Measurements from ENCODE around the gene CCDC174. TPM values are rescaled to one million over a fixed set of nuclear protein-coding genes. Genes with fewer than 3 reads are reported as not detected.

The CCDC174 gene
- total RNA-seq, 3 donors from 2014 or later: 20.0 to 29.8 (median 27.9) TPM

GRCh38 chr3:14621093-14621492, 30.5 kb upstream of the CCDC174 start:
- no peak for ATAC-seq

GRCh38 chr3:14622368-14622767, 29.2 kb upstream of the CCDC174 start:
- intact Hi-C loops (cut with DNase I, micrococcal nuclease): no loop called here
- no peak for ATAC-seq
- Histone ChIP-seq H3K4me1 (ENCODE audit: low read depth) (no peaks in the 10 kb centered on the region), H3K4me3 (no peak overlapping the region), H3K36me3 (ENCODE audit: low read depth) (no peaks in the 10 kb centered on the region), H3K9me3 (no peaks in the 10 kb centered on the region)
- DNase-seq: no peak
- no peak for TF ChIP-seq CTCF (IDR thresholded peaks at IDR 0.05)

More at GRCh38 chr3:14621093-14621492, 30.5 kb upstream of the CCDC174 start:
- Histone ChIP-seq H3K9me3 (no peaks in the 10 kb centered on the region), H3K36me3 (ENCODE audit: low read depth) (no peaks in the 10 kb centered on the region), H3K4me1 (ENCODE audit: low read depth) (no peaks in the 10 kb centered on the region), H3K4me3 (no peak overlapping the region)
- no peak for DNase-seq
- TF ChIP-seq CTCF (IDR thresholded peaks at IDR 0.05): no peak
- intact Hi-C loops (cut with DNase I, micrococcal nuclease): no loop called here

- no peak for TF ChIP-seq CTCF (IDR thresholded peaks at IDR 0.05)
- Histone ChIP-seq H3K4me1 (ENCODE audit: low read depth) (no peaks in the 10 kb centered on the region), H3K36me3 (ENCODE audit: low read depth) (no peaks in the 10 kb centered on the region), H3K9me3 (no peaks in the 10 kb centered on the region), H3K4me3 (no peak overlapping the region)
- ATAC-seq (no peak), DNase-seq (no peak)
- intact Hi-C loops (cut with DNase I, micrococcal nuclease): no loop called here
Measured at GRCh38 chr3:14623569-14624051, 28.0 kb upstream of the CCDC174 start.

- H3K36me3 ChIP-seq (ENCODE audit: low read depth): no peaks in the 10 kb centered on the region
- intact Hi-C loops (cut with DNase I, micrococcal nuclease): no loop called here
- no peak for ATAC-seq
- no peak for DNase-seq
- H3K4me3 ChIP-seq: no peak overlapping the region
- no peak for TF ChIP-seq CTCF (IDR thresholded peaks at IDR 0.05)
- no peaks in the 10 kb centered on the region for H3K9me3 ChIP-seq
- H3K4me1 ChIP-seq (ENCODE audit: low read depth): no peaks in the 10 kb centered on the region
Measured at GRCh38 chr3:14624498-14624897, 27.1 kb upstream of the CCDC174 start.

- ATAC-seq (no peak), DNase-seq (no peak)
- Histone ChIP-seq H3K36me3 (ENCODE audit: low read depth) (no peaks in the 10 kb centered on the region), H3K4me1 (ENCODE audit: low read depth) (no peaks in the 10 kb centered on the region), H3K9me3 (no peaks in the 10 kb centered on the region), H3K4me3 (no peak overlapping the region)
- TF ChIP-seq CTCF (IDR thresholded peaks at IDR 0.05): no peak
- intact Hi-C loops (cut with DNase I, micrococcal nuclease): no loop called here
Measured at GRCh38 chr3:14625443-14625842, 26.1 kb upstream of the CCDC174 start.

DNA sequence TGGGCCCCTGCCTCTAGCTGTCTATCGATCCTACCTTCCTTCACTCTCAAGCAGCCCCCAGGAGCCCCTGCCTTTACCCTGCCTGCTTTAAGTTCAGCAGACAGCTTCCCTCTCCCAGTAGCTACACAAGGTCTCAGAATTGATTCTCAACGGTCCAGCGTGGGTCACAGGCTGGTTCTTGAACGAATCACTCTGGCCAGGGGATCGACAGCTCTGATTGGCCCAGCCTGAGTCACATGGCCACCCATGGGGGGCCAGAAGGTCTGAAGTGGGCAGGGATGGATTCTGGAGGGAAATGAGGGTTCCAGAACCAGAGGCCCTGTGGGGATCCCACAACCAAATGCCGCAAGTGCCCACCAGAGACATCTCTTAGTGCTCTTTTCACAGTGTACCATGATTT, 23.7 kb upstream of the CCDC174 start:
- intact Hi-C loops (cut with DNase I, micrococcal nuclease): no loop called here
- Histone ChIP-seq H3K4me3 (no peak overlapping the region), H3K36me3 (ENCODE audit: low read depth) (no peaks in the 10 kb centered on the region), H3K9me3 (no peaks in the 10 kb centered on the region), H3K4me1 (ENCODE audit: low read depth) (no peaks in the 10 kb centered on the region)
- ATAC-seq (no peak), DNase-seq (no peak)
- no peak for TF ChIP-seq CTCF (IDR thresholded peaks at IDR 0.05)
